ENCODE data around the gene RAB11FIP4. TPM values are rescaled to one million over a fixed set of nuclear protein-coding genes. Genes with fewer than 3 reads are reported as not detected.
A peak's percentile ranks its signal among the peaks of the same experiment; 100 is the strongest.

RAB11FIP4 gene
- total RNA-seq, 1 experiment from 2014 or later, result 54.9 TPM

DNA sequence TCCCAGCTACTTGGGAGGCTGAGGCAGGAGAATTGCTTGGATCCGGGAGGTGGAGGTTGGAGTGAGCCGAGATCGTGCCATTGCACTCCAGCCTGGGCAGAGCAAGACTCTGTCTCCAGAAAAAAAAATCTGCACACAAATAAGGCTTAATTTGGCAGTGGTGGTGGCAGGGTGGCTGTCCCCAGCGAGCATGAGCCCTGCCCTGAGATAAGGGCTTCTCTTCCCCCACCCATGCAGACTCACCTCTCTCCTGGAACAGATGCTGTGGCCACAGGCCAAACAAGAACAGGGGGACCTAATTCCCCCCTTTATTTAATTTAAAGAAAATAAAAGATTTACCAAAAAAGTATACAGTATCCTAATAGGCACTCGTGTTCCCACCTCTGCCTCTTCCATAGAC lies 157.2 kb downstream of the RAB11FIP4 start (continued):
- TF ChIP-seq, protein P1, sequence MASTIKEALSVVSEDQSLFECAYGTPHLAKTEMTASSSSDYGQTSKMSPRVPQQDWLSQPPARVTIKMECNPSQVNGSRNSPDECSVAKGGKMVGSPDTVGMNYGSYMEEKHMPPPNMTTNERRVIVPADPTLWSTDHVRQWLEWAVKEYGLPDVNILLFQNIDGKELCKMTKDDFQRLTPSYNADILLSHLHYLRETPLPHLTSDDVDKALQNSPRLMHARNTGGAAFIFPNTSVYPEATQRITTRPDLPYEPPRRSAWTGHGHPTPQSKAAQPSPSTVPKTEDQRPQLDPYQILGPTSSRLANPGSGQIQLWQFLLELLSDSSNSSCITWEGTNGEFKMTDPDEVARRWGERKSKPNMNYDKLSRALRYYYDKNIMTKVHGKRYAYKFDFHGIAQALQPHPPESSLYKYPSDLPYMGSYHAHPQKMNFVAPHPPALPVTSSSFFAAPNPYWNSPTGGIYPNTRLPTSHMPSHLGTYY (CRISPR knock-in tag; IDR thresholded peaks at IDR 0.05), result no peak

DNA sequence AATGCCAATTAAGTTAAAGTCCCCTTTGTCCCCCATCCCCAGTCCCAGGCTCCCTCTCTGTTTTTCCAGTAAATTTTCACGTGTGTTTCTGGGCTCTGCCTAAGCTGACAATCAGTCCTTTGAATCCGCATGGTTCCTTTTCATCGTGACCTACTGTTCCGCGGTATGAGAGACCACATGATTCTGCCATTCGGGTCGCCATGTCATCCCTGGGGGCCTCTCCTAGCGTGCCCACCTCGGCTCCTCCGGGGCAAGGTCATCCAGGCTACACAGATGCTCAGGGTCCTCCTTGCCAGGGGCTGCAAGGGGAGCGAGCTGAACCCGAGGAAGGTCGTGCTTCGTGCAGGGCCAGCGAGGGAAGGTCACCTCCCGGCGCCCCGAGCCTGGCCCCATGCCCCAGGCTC lies 157.6 kb downstream of the RAB11FIP4 start:
- Mint-ChIP-seq H3K27ac (peak overlapping the region; percentile 77), H3K9me3 (no peaks in the 10 kb centered on the region), H3K27me3 (ENCODE audit: low read depth) (peaks cover 12% of the 10 kb centered on the region), H3K4me1 (peaks cover 7% of the 10 kb centered on the region), H3K4me3 (peak overlapping the region; percentile 88), H3K36me3 (no peaks in the 10 kb centered on the region)
- ATAC-seq (no peak), DNase-seq (ENCODE audit: low spot score) (no peak)
- ChIA-PET POLR2A (interaction anchor here (1.2 kb wide), 1 partner anchor 82 kb away, joined by 3 read pairs; no protein-coding TSS in a partner anchor), CTCF (interaction anchor here (0.5 to 3.2 kb wide), 4 partner anchors 15 to 293 kb away, joined by 4 to 11 read pairs (median 8); no protein-coding TSS in a partner anchor)
- TF ChIP-seq SMAD4 (CRISPR knock-in tag; IDR thresholded peaks at IDR 0.05) (no peak), FOXP1 (CRISPR knock-in tag; IDR thresholded peaks at IDR 0.05; ENCODE audit: borderline replicate concordance) (0 out of 2 replicates have a peak, but pooled peaks have one; percentile 12), TP53 (CRISPR knock-in tag; IDR thresholded peaks at IDR 0.05) (no peak), OVOL2 (CRISPR knock-in tag; IDR thresholded peaks at IDR 0.05; ENCODE audit: borderline replicate concordance) (no peak)

DNA sequence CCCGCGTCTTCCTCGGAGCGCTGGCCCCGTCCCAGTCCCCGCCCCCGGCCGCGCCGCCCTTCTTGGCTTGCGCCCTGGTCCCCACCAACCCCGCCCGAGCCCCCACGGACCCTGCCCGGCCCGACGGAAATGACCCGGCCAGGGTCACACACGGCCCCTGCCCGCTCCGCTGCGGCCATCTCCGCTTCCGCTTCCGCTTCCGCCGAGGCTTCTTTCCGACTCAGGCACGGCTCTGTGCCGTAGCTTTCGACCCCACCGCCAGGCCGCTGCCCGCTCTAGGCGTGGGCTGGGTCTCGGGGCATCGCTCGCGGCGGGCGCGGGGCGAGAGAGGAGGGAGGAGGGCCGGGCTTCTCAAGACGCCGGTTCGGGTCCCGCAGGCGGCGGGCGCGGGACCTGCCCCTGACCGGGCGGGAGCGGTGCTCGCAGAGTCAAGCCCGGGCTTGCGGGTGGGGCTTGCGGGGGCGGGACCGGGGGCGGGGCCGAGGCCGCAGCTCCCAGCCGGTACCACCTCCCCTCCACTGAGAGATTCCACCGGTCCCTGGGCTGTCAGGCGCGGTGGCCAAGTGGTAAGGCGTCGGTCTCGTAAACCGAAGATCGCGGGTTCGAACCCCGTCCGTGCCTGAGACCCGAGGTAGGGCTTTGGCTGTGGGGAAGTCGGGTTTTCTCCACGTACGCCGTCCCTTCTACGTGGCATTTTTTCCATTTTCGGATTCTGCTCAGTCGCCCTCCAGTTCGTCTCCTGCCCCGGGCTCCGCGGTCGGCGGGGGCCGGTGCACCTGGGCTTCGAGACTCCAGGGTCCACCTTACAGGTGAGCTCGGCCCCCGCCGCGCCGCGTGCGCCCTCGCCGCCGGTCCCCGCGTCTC lies 158.3 kb downstream of the RAB11FIP4 start:
- H3K9me3 Mint-ChIP-seq, result no peaks in the 10 kb centered on the region
- ChIA-PET CTCF (interaction anchor here (1.0 to 3.2 kb wide), 5 partner anchors 10 to 293 kb away, joined by 3 to 11 read pairs (median 7); no protein-coding TSS in a partner anchor), POLR2A (interaction anchor here (1.2 kb wide), 1 partner anchor 82 kb away, joined by 3 read pairs; no protein-coding TSS in a partner anchor)
- TF ChIP-seq, protein P2, sequence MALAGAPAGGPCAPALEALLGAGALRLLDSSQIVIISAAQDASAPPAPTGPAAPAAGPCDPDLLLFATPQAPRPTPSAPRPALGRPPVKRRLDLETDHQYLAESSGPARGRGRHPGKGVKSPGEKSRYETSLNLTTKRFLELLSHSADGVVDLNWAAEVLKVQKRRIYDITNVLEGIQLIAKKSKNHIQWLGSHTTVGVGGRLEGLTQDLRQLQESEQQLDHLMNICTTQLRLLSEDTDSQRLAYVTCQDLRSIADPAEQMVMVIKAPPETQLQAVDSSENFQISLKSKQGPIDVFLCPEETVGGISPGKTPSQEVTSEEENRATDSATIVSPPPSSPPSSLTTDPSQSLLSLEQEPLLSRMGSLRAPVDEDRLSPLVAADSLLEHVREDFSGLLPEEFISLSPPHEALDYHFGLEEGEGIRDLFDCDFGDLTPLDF (CRISPR knock-in tag; IDR thresholded peaks at IDR 0.05), result no peak; the same call in 1 of the 2 replicates
- TF ChIP-seq, protein P3, sequence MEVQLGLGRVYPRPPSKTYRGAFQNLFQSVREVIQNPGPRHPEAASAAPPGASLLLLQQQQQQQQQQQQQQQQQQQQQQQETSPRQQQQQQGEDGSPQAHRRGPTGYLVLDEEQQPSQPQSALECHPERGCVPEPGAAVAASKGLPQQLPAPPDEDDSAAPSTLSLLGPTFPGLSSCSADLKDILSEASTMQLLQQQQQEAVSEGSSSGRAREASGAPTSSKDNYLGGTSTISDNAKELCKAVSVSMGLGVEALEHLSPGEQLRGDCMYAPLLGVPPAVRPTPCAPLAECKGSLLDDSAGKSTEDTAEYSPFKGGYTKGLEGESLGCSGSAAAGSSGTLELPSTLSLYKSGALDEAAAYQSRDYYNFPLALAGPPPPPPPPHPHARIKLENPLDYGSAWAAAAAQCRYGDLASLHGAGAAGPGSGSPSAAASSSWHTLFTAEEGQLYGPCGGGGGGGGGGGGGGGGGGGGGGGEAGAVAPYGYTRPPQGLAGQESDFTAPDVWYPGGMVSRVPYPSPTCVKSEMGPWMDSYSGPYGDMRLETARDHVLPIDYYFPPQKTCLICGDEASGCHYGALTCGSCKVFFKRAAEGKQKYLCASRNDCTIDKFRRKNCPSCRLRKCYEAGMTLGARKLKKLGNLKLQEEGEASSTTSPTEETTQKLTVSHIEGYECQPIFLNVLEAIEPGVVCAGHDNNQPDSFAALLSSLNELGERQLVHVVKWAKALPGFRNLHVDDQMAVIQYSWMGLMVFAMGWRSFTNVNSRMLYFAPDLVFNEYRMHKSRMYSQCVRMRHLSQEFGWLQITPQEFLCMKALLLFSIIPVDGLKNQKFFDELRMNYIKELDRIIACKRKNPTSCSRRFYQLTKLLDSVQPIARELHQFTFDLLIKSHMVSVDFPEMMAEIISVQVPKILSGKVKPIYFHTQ (CRISPR knock-in tag; IDR thresholded peaks at IDR 0.05), result no peak
- no peak for TF ChIP-seq GRHL2 (CRISPR knock-in tag; IDR thresholded peaks at IDR 0.05; ENCODE audit: insufficient replicate concordance, severe bottlenecking)
- no peak for TF ChIP-seq SMAD3 (CRISPR knock-in tag; IDR thresholded peaks at IDR 0.05; ENCODE audit: borderline replicate concordance)
- no peak for TF ChIP-seq NR1H2 (CRISPR knock-in tag; IDR thresholded peaks at IDR 0.05)
- TF ChIP-seq CREM (CRISPR knock-in tag; IDR thresholded peaks at IDR 0.05), result 0 out of 2 replicates have a peak, but pooled peaks have one; percentile 59
- TF ChIP-seq NFYB (CRISPR knock-in tag; conservative IDR thresholded peaks at IDR 0.05; ENCODE audit: low read depth), result no peak
- 0 out of 2 replicates have a peak, but pooled peaks have one; percentile 5 for TF ChIP-seq CREB1 (CRISPR knock-in tag; IDR thresholded peaks at IDR 0.05)
- TF ChIP-seq GABPB1 (CRISPR knock-in tag; IDR thresholded peaks at IDR 0.05), result peak; percentile 31; the same call in 1 of the 2 replicates
- no peak for TF ChIP-seq ZNF671 (CRISPR knock-in tag; IDR thresholded peaks at IDR 0.05)
- TF ChIP-seq SP1 (CRISPR knock-in tag; conservative IDR thresholded peaks at IDR 0.05), result peak; percentile 95
- TF ChIP-seq ATF1 (CRISPR knock-in tag; IDR thresholded peaks at IDR 0.05), result no peak
- TF ChIP-seq NR2C2 (CRISPR knock-in tag; IDR thresholded peaks at IDR 0.05), result no peak
- peak; percentile 74 for TF ChIP-seq MYBL2 (CRISPR knock-in tag; IDR thresholded peaks at IDR 0.05)
- TF ChIP-seq, protein P4, sequence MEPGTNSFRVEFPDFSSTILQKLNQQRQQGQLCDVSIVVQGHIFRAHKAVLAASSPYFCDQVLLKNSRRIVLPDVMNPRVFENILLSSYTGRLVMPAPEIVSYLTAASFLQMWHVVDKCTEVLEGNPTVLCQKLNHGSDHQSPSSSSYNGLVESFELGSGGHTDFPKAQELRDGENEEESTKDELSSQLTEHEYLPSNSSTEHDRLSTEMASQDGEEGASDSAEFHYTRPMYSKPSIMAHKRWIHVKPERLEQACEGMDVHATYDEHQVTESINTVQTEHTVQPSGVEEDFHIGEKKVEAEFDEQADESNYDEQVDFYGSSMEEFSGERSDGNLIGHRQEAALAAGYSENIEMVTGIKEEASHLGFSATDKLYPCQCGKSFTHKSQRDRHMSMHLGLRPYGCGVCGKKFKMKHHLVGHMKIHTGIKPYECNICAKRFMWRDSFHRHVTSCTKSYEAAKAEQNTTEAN (CRISPR knock-in tag; IDR thresholded peaks at IDR 0.05), result peak; percentile 65; the same call in 1 of the 2 replicates
- TF ChIP-seq, protein P5, sequence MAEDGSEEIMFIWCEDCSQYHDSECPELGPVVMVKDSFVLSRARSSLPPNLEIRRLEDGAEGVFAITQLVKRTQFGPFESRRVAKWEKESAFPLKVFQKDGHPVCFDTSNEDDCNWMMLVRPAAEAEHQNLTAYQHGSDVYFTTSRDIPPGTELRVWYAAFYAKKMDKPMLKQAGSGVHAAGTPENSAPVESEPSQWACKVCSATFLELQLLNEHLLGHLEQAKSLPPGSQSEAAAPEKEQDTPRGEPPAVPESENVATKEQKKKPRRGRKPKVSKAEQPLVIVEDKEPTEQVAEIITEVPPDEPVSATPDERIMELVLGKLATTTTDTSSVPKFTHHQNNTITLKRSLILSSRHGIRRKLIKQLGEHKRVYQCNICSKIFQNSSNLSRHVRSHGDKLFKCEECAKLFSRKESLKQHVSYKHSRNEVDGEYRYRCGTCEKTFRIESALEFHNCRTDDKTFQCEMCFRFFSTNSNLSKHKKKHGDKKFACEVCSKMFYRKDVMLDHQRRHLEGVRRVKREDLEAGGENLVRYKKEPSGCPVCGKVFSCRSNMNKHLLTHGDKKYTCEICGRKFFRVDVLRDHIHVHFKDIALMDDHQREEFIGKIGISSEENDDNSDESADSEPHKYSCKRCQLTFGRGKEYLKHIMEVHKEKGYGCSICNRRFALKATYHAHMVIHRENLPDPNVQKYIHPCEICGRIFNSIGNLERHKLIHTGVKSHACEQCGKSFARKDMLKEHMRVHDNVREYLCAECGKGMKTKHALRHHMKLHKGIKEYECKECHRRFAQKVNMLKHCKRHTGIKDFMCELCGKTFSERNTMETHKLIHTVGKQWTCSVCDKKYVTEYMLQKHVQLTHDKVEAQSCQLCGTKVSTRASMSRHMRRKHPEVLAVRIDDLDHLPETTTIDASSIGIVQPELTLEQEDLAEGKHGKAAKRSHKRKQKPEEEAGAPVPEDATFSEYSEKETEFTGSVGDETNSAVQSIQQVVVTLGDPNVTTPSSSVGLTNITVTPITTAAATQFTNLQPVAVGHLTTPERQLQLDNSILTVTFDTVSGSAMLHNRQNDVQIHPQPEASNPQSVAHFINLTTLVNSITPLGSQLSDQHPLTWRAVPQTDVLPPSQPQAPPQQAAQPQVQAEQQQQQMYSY (CRISPR knock-in tag; IDR thresholded peaks at IDR 0.05), result no peak
- TF ChIP-seq TCF7 (CRISPR knock-in tag; IDR thresholded peaks at IDR 0.05; ENCODE audit: low read depth), result no peak
- peak; percentile 66; the same call in 1 of the 2 replicates for TF ChIP-seq TP53 (CRISPR knock-in tag; IDR thresholded peaks at IDR 0.05)

More for the DNA sequence above, 158.3 kb downstream of the RAB11FIP4 start:
- ATAC-seq (peak; percentile 74), DNase-seq (ENCODE audit: low spot score) (peak; percentile 89)
- H3K27ac Mint-ChIP-seq, result no peak overlapping the region
- H3K36me3 Mint-ChIP-seq, result no peaks in the 10 kb centered on the region
- H3K4me1 Mint-ChIP-seq, result peaks cover 7% of the 10 kb centered on the region
- peak overlapping the region; percentile 88 for H3K4me3 Mint-ChIP-seq
- H3K27me3 Mint-ChIP-seq (ENCODE audit: low read depth), result peaks cover 12% of the 10 kb centered on the region

Data from WTC11 (cell line).